Prostate gland (tissue), 2 donors: ENCODE measurements around the gene TBC1D3B. TPM values are rescaled to one million over a fixed set of nuclear protein-coding genes. Genes with fewer than 3 reads are reported as not detected.

Experiments used
- DNase-seq: peaks from one replicate; pipeline ENCODE4 v3.0.0-alpha.2; 2019; ENCODE audit warnings: low spot score
- H3K27ac ChIP-seq, 2 donors: fragments of 200-600 bp; sonication (generic); 2 replicates each; pipeline ENCODE4 v1.5.1; 2017 to 2019
- H3K27me3 ChIP-seq: fragments of 200-600 bp; sonication (generic); replicated peaks from 2 replicates; pipeline ENCODE4 v1.5.1; 2019; ENCODE audit not compliant: insufficient read depth
- H3K36me3 ChIP-seq, 2 donors: fragments of 200-600 bp; sonication (generic); 1 replicate in 1 of 2; 2 replicates in 1 of 2; pipeline versions ENCODE4 v1.5.1 to v1.8.1; 2017 to 2019
- H3K4me1 ChIP-seq: fragments of 200-600 bp; sonication (generic); replicated peaks from 2 replicates; pipeline ENCODE4 v1.5.1; 2019
- H3K4me3 ChIP-seq, 2 donors: fragments of 200-600 bp; sonication (generic); 2 replicates each; pipeline ENCODE4 v1.5.1; 2017 to 2019
- H3K9me3 ChIP-seq: fragments of 200-600 bp; sonication (generic); 2 replicates; pipeline ENCODE4 v1.5.1; 2017
- CTCF ChIP-seq, 4 experiments: fragments of 200-600 bp in 2 of 4; fragments of 450-650 bp in 2 of 4; sonication (generic) in 2 of 4; IDR thresholded peaks; 1 replicate in 3 of 4; 2 replicates in 1 of 4; pipeline ENCODE4 v1.5.1; 2016 to 2019; ENCODE audit warnings: antibody characterized with exemption in 4 of 4, mild to moderate bottlenecking in 2 of 4, moderate library complexity in 2 of 4
- POLR2A ChIP-seq: fragments of 450-650 bp; IDR thresholded peaks from one replicate; pipeline ENCODE4 v1.6.1; 2016; ENCODE audit warnings: antibody characterized with exemption, mild to moderate bottlenecking
- POLR2AphosphoS5 ChIP-seq: sonication (generic); formaldehyde crosslinking; IDR thresholded peaks from one replicate; pipeline ENCODE4 v1.6.1; 2017; ENCODE audit warnings: antibody characterized with exemption
- WGBS: methylation state at CpG from one replicate; pipeline ENCODE4 v1.1.5; 2018; 5-methylcytosine and 5-hydroxymethylcytosine counted together
- intact Hi-C: fragments of 100-400 bp; cut with DNase I; formaldehyde crosslinking; loops from one replicate; pipeline ENCODE4 v1.14.2; 2022
- total RNA-seq, 2 donors: library from RNA; depleted of rRNA; stranded (reverse); fragments of >200 nt; gene quantifications; one replicate each; pipeline ENCODE4 v1.1.0, GENCODE V29; 2016

The TBC1D3B gene
- total RNA-seq, 2 donors from 2014 or later, result 0.96 to 3.9 TPM

DNA sequence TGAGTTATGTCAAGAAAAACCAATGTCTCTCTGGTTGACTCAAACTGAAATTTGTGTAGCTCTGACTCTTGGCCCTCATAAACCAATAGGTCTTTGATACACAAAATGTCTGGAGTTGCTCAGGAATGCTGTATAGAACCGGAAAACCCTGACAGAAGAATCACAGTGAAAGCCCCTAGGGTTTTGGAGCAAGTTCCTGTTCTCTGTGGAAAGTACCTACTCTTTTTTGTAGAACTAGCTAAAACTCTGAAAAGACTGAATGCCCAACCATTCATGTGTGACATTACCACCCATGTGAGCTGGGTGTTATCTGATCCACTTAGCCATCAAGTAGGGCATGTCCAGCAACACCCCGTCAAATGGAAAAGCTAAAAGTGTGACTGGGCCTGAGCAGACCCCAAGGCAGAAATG lies 44.0 kb downstream of the TBC1D3B start:
- Histone ChIP-seq H3K36me3 (no peaks in the 10 kb centered on the region), H3K4me3 (no peak overlapping the region), H3K4me1 (no peaks in the 10 kb centered on the region), H3K27ac (no peak overlapping the region), H3K27me3 (no peaks in the 10 kb centered on the region), H3K9me3 (no peaks in the 10 kb centered on the region)
- intact Hi-C loops, result loop anchor here (10.0 kb wide), 1 partner anchor 332 kb away; no protein-coding TSS in a partner anchor
- 54% methylated on average over 2 of the region's 2 CpGs for WGBS
- DNase-seq, result no peak
- TF ChIP-seq POLR2A, result no peak

DNA sequence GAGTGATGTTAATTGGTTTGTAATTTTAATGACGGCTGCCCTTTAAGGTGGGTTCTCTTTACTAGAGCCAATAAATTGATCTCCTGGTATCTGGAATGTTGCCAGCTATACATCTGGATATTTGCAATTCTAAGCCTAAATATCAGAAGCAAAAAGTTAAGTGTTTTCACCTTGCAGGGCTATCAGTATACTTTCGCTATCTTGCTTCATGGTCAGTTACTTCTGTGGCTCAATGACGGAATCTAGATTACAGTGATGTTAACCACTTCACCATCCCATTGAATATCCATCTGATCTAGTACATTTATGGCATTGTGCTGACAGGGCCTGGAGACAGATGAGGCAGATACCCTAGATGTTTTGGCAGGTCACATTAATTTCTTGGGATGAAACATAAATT lies 44.5 kb downstream of the TBC1D3B start:
- H3K4me3 ChIP-seq, result no peak overlapping the region
- no peak for TF ChIP-seq POLR2AphosphoS5
- TF ChIP-seq CTCF (IDR thresholded peaks at IDR 0.05), result no peak
- no peak for TF ChIP-seq POLR2A
- no peaks in the 10 kb centered on the region for H3K9me3 ChIP-seq
- no peaks in the 10 kb centered on the region for H3K4me1 ChIP-seq
- 90% methylated on average over 3 of the region's 3 CpGs for whole genome bisulfite sequencing
- H3K27ac ChIP-seq, result no peak overlapping the region
- H3K27me3 ChIP-seq, result no peaks in the 10 kb centered on the region
- intact Hi-C loops, result loop anchor here (10.0 kb wide), 1 partner anchor 333 kb away; no protein-coding TSS in a partner anchor
- no peak for DNase-seq
- H3K36me3 ChIP-seq, result no peaks in the 10 kb centered on the region

- Histone ChIP-seq H3K4me3 (no peak overlapping the region), H3K27me3 (no peaks in the 10 kb centered on the region), H3K36me3 (no peaks in the 10 kb centered on the region), H3K9me3 (no peaks in the 10 kb centered on the region), H3K27ac (no peak overlapping the region), H3K4me1 (no peaks in the 10 kb centered on the region)
- WGBS, result 55% methylated on average over 2 of the region's 2 CpGs
- no peak for DNase-seq
- no peak for TF ChIP-seq CTCF (IDR thresholded peaks at IDR 0.05)
- no peak for TF ChIP-seq POLR2AphosphoS5
- TF ChIP-seq POLR2A, result no peak
- intact Hi-C loops, result loop anchor here (10.0 kb wide), 1 partner anchor 333 kb away; no protein-coding TSS in a partner anchor
Measured at GRCh38 chr17:36131421-36131820, 45.0 kb downstream of the TBC1D3B start.

- intact Hi-C loops, result loop anchor here (10.0 kb wide), 1 partner anchor 334 kb away; no protein-coding TSS in a partner anchor
- H3K4me1 ChIP-seq, result no peaks in the 10 kb centered on the region
- H3K36me3 ChIP-seq, result no peaks in the 10 kb centered on the region
- 61% methylated on average over 5 of the region's 5 CpGs for WGBS
- H3K4me3 ChIP-seq, result no peak overlapping the region
- TF ChIP-seq POLR2AphosphoS5, result no peak
- no peak for TF ChIP-seq POLR2A
- no peak for TF ChIP-seq CTCF (IDR thresholded peaks at IDR 0.05)
- no peak for DNase-seq
- H3K27me3 ChIP-seq, result no peaks in the 10 kb centered on the region
- no peaks in the 10 kb centered on the region for H3K9me3 ChIP-seq
- H3K27ac ChIP-seq, result no peak overlapping the region
Measured at GRCh38 chr17:36130346-36130745, 46.1 kb downstream of the TBC1D3B start.

DNA sequence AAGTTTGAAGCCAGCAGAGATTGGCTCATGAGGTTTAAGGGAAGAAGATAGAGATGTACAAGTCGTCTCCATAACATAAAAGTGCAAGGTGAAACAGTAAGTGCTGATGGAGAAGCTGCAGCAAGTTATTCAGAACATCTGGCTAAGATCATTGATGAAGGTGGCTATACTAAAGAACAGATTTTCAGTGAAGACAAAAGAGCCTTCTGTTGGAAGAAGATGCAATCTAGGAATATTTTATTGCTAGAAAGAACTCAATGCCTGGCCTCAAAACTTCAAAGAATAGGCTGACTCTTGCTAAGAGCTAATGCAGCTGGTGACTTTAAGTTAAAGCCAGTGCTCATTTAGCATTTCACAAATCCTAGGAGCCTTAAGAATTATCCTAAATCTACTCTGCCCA lies 46.8 kb downstream of the TBC1D3B start:
- no peak overlapping the region for H3K4me3 ChIP-seq
- 43% methylated on average over 1 of the region's 1 CpG for WGBS
- no peak overlapping the region for H3K27ac ChIP-seq
- DNase-seq, result no peak
- TF ChIP-seq POLR2AphosphoS5, result no peak
- TF ChIP-seq CTCF (IDR thresholded peaks at IDR 0.05), result no peak
- intact Hi-C loops, result loop anchor here (10.0 kb wide), 1 partner anchor 335 kb away; no protein-coding TSS in a partner anchor
- no peaks in the 10 kb centered on the region for H3K36me3 ChIP-seq
- no peaks in the 10 kb centered on the region for H3K27me3 ChIP-seq
- H3K4me1 ChIP-seq, result no peaks in the 10 kb centered on the region
- no peaks in the 10 kb centered on the region for H3K9me3 ChIP-seq
